ENCODE results near the gene NAA20.

DNA sequence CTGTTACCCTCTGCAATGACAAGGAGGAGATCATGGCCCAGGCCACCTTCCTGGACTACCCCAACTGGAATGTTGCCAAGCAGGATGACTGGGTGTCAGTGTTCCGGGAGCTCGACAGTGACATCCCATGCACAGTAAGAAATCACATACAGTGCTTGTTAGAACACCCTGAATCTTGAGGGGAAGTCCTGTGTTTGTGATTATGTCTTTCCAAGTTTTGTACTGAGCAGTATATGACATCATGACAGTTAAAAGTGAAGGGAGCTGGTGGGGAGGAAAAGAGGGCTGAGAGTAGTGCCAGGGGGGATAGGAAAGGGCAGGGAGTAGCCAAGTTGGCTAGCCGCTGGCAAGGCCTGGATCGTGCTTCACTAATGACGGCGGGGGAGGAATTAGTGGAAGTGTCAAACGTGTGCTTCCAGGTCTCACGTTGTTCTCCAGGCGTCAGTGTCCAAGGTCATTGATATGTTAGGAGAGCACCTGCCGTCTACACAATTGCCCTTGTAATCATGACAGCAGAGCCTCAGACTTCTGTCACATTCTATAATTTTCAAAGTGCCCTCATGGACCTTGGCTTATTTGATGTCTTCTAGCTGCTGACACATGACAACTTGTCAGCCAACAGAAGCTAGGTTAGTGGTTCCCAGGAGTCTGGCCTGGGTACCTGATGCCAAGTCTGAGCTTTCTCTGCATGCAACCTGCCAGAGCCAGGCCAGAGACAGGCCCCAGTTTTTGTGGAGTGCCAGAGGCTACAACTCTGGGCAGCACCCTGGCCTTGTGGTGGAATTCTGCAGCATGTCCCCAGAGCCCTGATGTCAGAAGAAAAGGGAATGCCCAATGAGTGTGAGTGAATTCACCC, 53.9 kb downstream of the NAA20 start:
- TF ChIP-seq, protein P1, sequence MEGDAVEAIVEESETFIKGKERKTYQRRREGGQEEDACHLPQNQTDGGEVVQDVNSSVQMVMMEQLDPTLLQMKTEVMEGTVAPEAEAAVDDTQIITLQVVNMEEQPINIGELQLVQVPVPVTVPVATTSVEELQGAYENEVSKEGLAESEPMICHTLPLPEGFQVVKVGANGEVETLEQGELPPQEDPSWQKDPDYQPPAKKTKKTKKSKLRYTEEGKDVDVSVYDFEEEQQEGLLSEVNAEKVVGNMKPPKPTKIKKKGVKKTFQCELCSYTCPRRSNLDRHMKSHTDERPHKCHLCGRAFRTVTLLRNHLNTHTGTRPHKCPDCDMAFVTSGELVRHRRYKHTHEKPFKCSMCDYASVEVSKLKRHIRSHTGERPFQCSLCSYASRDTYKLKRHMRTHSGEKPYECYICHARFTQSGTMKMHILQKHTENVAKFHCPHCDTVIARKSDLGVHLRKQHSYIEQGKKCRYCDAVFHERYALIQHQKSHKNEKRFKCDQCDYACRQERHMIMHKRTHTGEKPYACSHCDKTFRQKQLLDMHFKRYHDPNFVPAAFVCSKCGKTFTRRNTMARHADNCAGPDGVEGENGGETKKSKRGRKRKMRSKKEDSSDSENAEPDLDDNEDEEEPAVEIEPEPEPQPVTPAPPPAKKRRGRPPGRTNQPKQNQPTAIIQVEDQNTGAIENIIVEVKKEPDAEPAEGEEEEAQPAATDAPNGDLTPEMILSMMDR (IDR thresholded peaks at IDR 0.05), result no peak
- TF ChIP-seq SIN3A (IDR thresholded peaks at IDR 0.05; ENCODE audit: borderline replicate concordance, insufficient read depth, low read depth, low read length) (no peak), POLR2AphosphoS5 (IDR thresholded peaks at IDR 0.05; ENCODE audit: low read depth, low read length) (no peak)
- TF ChIP-seq, protein P2, sequence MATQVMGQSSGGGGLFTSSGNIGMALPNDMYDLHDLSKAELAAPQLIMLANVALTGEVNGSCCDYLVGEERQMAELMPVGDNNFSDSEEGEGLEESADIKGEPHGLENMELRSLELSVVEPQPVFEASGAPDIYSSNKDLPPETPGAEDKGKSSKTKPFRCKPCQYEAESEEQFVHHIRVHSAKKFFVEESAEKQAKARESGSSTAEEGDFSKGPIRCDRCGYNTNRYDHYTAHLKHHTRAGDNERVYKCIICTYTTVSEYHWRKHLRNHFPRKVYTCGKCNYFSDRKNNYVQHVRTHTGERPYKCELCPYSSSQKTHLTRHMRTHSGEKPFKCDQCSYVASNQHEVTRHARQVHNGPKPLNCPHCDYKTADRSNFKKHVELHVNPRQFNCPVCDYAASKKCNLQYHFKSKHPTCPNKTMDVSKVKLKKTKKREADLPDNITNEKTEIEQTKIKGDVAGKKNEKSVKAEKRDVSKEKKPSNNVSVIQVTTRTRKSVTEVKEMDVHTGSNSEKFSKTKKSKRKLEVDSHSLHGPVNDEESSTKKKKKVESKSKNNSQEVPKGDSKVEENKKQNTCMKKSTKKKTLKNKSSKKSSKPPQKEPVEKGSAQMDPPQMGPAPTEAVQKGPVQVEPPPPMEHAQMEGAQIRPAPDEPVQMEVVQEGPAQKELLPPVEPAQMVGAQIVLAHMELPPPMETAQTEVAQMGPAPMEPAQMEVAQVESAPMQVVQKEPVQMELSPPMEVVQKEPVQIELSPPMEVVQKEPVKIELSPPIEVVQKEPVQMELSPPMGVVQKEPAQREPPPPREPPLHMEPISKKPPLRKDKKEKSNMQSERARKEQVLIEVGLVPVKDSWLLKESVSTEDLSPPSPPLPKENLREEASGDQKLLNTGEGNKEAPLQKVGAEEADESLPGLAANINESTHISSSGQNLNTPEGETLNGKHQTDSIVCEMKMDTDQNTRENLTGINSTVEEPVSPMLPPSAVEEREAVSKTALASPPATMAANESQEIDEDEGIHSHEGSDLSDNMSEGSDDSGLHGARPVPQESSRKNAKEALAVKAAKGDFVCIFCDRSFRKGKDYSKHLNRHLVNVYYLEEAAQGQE (IDR thresholded peaks at IDR 0.05; ENCODE audit: insufficient read depth in 1 of 2, low read depth in 2 of 2, low read length in 1 of 2), result no peak
